Coronary artery (tissue), 2 donors: ENCODE results near the gene RHOV.
A peak's percentile ranks its signal among the peaks of the same experiment; 100 is the strongest.

Source experiments
- DNase-seq: peaks from one replicate; pipeline ENCODE4 v3.0.0-alpha.2; 2017; ENCODE audit warnings: low spot score
- H3K27ac ChIP-seq, 2 donors: fragments of 200-600 bp; sonication (generic); one replicate each; pipeline ENCODE4 v1.5.1; 2016 to 2019
- H3K4me3 ChIP-seq: fragments of 200-600 bp; sonication (generic); 2 replicates; pipeline ENCODE4 v1.5.1; 2016; ENCODE audit warnings: mild to moderate bottlenecking, moderate library complexity
- TF ChIP-seq, protein P1 (sequence below): fragments of 200-600 bp; sonication (generic); IDR thresholded peaks from one replicate; pipeline ENCODE4 v1.5.1; 2019; ENCODE audit warnings: antibody characterized with exemption

RHOV gene

GRCh38 chr15:40911141-40911540 lies 37.1 kb upstream of the RHOV start:
- DNase-seq = no peak
- no peak overlapping the region for H3K27ac ChIP-seq
- TF ChIP-seq, protein P1, sequence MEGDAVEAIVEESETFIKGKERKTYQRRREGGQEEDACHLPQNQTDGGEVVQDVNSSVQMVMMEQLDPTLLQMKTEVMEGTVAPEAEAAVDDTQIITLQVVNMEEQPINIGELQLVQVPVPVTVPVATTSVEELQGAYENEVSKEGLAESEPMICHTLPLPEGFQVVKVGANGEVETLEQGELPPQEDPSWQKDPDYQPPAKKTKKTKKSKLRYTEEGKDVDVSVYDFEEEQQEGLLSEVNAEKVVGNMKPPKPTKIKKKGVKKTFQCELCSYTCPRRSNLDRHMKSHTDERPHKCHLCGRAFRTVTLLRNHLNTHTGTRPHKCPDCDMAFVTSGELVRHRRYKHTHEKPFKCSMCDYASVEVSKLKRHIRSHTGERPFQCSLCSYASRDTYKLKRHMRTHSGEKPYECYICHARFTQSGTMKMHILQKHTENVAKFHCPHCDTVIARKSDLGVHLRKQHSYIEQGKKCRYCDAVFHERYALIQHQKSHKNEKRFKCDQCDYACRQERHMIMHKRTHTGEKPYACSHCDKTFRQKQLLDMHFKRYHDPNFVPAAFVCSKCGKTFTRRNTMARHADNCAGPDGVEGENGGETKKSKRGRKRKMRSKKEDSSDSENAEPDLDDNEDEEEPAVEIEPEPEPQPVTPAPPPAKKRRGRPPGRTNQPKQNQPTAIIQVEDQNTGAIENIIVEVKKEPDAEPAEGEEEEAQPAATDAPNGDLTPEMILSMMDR = no peak
- H3K4me3 ChIP-seq = no peak overlapping the region

DNA sequence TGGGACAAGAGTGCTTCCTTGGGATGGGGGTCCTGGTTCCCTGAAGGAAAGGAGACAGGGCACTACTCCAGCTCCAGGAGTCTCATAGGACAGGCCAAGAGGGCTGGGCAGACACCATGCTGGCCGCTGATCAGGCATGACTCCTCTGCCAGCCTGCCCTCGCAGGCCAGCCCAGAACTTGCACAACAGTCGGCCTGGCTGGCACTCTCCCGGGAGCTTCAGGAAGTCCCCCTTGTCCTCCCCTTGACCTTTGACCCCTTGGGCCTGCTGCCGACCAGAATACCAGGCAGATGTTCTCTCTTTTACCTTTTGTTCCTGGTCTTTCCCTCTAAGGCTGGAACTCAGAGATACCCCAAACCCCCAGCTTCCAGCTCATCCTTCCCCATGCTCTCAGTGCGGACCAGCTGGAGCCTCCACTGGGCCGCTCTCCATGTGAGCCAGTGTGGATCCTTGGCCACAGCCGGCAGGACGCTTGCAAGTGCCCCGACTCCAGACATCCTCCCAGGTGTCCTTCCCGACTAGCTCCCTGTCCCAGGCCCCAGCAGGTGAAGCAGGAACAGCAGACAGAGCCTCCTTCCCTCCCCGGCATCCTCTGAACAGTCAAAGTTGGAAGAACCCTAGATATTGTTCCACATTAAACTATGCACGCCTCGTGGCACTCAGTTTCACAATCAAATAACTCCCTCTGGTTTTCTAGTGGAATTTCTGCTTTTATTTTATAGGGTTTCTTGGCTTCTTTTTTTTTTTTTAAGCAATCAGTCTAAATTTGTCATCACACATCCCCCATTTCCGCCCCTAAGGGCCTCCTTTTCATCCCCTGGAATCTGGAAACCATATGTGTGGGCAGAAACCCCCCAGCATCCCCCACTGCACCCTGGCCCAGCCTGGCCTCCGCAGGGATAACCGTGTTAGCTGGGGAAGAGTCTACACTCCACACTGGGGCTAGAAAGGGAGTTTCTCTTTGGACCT lies 35.9 kb upstream of the RHOV start:
- no peak for DNase-seq
- H3K4me3 ChIP-seq = no peak overlapping the region
- no peak overlapping the region for H3K27ac ChIP-seq
- TF ChIP-seq, protein P1 = no peak

DNA sequence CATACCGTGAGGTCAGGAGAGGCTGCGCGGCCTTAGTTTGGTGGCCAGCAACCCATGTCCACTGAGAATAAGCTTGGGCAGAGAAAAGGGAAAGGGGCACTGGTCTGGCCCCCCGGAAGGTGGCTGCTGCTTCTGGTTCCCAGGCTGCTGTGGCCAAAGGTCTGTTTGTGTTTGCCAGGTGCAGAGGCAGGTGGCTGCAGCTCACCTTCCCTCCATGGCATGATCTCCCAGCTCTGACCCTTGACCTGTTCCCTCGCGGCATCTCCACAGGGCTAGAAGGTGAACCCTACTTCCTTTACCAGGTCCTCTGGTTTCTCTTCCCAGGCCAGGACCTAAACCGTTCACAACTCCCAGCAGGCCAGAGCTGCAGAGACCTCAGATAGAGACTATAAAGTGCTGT lies 34.1 kb upstream of the RHOV start:
- Histone ChIP-seq H3K4me3 (no peak overlapping the region), H3K27ac (peak overlapping the region in 1 of 2 donors; percentile 93)
- no peak for DNase-seq
- TF ChIP-seq, protein P1 = no peak

DNA sequence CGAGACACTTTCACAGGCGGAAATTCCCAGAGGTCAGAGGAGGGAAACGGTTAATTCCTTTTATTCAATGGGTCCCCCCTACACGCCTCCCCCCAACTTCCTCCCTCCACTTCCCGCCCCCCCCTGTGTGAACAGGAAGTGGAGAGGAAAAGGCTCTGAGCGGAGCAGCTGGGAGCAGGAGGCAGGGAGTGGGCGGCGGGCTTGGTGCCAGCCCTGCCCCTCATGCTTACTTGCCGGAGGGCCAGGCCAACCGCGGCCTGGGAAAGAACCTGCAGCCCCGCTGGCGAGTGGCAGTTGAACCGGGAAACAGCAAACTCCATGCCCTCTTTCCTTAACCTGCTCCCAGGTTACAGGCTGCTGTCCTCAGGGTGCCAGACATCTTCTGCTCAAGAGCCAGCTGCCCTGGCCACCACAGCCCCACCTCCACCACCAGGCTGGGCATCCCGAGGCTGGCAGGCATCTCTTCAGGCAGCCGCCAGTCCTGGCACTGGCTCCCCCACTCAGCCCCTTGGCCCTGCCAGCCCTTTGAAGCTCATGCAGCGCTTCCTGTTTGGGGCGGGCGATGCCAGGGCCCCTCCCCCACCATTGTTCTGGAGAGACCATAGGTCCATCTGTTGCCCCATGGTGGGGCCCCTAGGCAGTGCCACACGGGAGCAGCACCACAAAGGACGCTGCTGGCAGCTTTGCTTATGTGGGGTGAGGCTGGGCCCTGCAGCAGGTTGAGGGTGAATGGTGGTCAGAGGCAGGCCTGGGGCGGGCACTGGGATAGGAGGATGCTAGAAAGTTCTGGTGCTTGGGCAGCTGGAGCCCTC lies 33.2 kb upstream of the RHOV start:
- H3K27ac ChIP-seq = peak overlapping the region; percentile 87 to 93
- TF ChIP-seq, protein P1 = no peak
- DNase-seq = no peak
- peak overlapping the region; percentile 70 for H3K4me3 ChIP-seq

- TF ChIP-seq, protein P1 = peak; percentile 70
- peak; percentile 94 for DNase-seq
- H3K27ac ChIP-seq = peak overlapping the region; percentile 87 to 93
- peak overlapping the region; percentile 70 for H3K4me3 ChIP-seq
These were observed 32.3 kb upstream of the RHOV start for GRCh38 chr15:40906091-40906990.

- TF ChIP-seq, protein P1 = no peak
- no peak overlapping the region for H3K4me3 ChIP-seq
- no peak for DNase-seq
- peak overlapping the region in 1 of 2 donors; percentile 26 for H3K27ac ChIP-seq
These were observed 30.6 kb upstream of the RHOV start for GRCh38 chr15:40904552-40905201.
